CD4-positive, alpha-beta T cell (primary cell): ENCODE data around the gene MYO1E. TPM values are rescaled to one million over a fixed set of nuclear protein-coding genes. Genes with fewer than 3 reads are reported as not detected.

ENCODE experiments used
- ATAC-seq: fragments of 200-7000 bp; cut with Tn5 transposase; one replicate; pipeline ENCODE4 v1.10.0; 2022; ENCODE audit warnings: mild to moderate bottlenecking; ENCODE audit not compliant: poor library complexity
- CTCF ChIA-PET: fragments of 350-600 bp; sonication (Branson Sonifier 250); formaldehyde crosslinking; loops from one replicate; lab custom pipeline; 2021; ENCODE audit warnings: antibody characterized with exemption, inconsistent platforms; lab: Charles Lee
- POLR2A ChIA-PET: fragments of 350-600 bp; sonication (Branson Sonifier 250); formaldehyde crosslinking; loops from one replicate; lab custom pipeline; 2021; ENCODE audit warnings: antibody characterized with exemption, inconsistent platforms; lab: Charles Lee
- DNase-seq, 14 experiments: peaks; one replicate each; pipeline ENCODE4 v3.0.0-alpha.2; 2013 to 2020; ENCODE audit warnings: mixed read lengths in 2 of 14
- H3K27ac ChIP-seq, 2 donors: one replicate each; pipeline versions ENCODE4 v1.5.1 to v1.7.0; 2013; ENCODE audit warnings: low read length in 2 of 2, low read depth in 1 of 2, mild to moderate bottlenecking in 1 of 2
- H3K27me3 ChIP-seq, 2 experiments: 1 replicate in 1 of 2; 2 replicates in 1 of 2; pipeline versions ENCODE4 v1.6.1 to v1.7.0; 2013; ENCODE audit warnings: low read length in 2 of 2, control low read depth in 1 of 2, mild to moderate bottlenecking in 1 of 2, moderate library complexity in 1 of 2; ENCODE audit not compliant: insufficient read depth in 2 of 2, control insufficient read depth in 1 of 2
- H3K36me3 ChIP-seq: one replicate; pipeline ENCODE4 v1.6.1; 2013; ENCODE audit warnings: low read length, control low read depth; ENCODE audit not compliant: insufficient read depth
- H3K4me1 ChIP-seq: one replicate; pipeline ENCODE4 v1.6.1; 2013; ENCODE audit warnings: low read length, control low read depth; ENCODE audit not compliant: insufficient read depth
- H3K4me3 ChIP-seq: one replicate; pipeline ENCODE4 v1.5.1; 2013; ENCODE audit warnings: mild to moderate bottlenecking, low read length, moderate library complexity
- H3K9me3 ChIP-seq, 2 experiments: 1 replicate in 1 of 2; 2 replicates in 1 of 2; pipeline versions ENCODE4 v1.6.1 to v1.7.0; 2013; ENCODE audit warnings: low read length in 2 of 2, mild to moderate bottlenecking in 2 of 2, control low read depth in 1 of 2, moderate library complexity in 1 of 2; ENCODE audit not compliant: control insufficient read depth in 1 of 2, insufficient read depth in 1 of 2
- H3K27ac Mint-ChIP-seq: one replicate; pipeline ENCODE4 v1.8.0; 2020; ENCODE audit warnings: mixed read lengths
- H3K27me3 Mint-ChIP-seq: one replicate; pipeline ENCODE4 v1.8.0; 2021; ENCODE audit warnings: mixed read lengths
- H3K36me3 Mint-ChIP-seq: one replicate; pipeline ENCODE4 v1.8.0; 2021; ENCODE audit warnings: low read depth, mixed read lengths
- H3K4me1 Mint-ChIP-seq: one replicate; pipeline ENCODE4 v1.8.0; 2021; ENCODE audit warnings: low read depth, mixed read lengths
- H3K4me3 Mint-ChIP-seq: one replicate; pipeline ENCODE4 v1.8.0; 2020; ENCODE audit warnings: mild to moderate bottlenecking, mixed read lengths
- H3K9me3 Mint-ChIP-seq: one replicate; pipeline ENCODE4 v1.8.0; 2020; ENCODE audit warnings: mixed read lengths
- CTCF ChIP-seq: fragments of 200-600 bp; IDR thresholded peaks from one replicate; pipeline ENCODE4 v1.8.0; 2022; ENCODE audit warnings: antibody characterized with exemption, mild to moderate bottlenecking
- intact Hi-C, 2 experiments: fragments of 100-400 bp; cut with DNase I in 1 of 2; cut with micrococcal nuclease in 1 of 2; formaldehyde crosslinking; loops; one replicate each; pipeline versions ENCODE4 v1.15.1 to v1.9.0; 2023 to 2025; cut with DNase I, micrococcal nuclease
- total RNA-seq, 174 experiments: library from RNA in 2 of 174; stranded (reverse) in 2 of 174; gene quantifications; one replicate each; pipeline ENCODE4 v1.2.3 and lab custom pipeline; 2021 to 2026

MYO1E gene
- total RNA-seq, 2 experiments from 2014 or later: 0.59 to 0.63 TPM

GRCh38 chr15:59292442-59293151 lies 80.1 kb downstream of the MYO1E start:
- CTCF ChIA-PET: no interaction called here
- ATAC-seq (no peak), DNase-seq (no peak)
- Histone ChIP-seq H3K4me3 (no peak overlapping the region), H3K27ac (no peak overlapping the region), H3K4me1 (no peaks in the 10 kb centered on the region), H3K9me3 (no peaks in the 10 kb centered on the region), H3K36me3 (no peaks in the 10 kb centered on the region), H3K27me3 (no peaks in the 10 kb centered on the region)
- TF ChIP-seq CTCF: no peak
- Mint-ChIP-seq H3K4me3 (no peak overlapping the region), H3K27me3 (no peaks in the 10 kb centered on the region), H3K27ac (no peak overlapping the region), H3K9me3 (no peaks in the 10 kb centered on the region), H3K36me3 (no peaks in the 10 kb centered on the region), H3K4me1 (no peaks in the 10 kb centered on the region)
- POLR2A ChIA-PET: no interaction called here
- intact Hi-C loops: no loop called here

- CTCF ChIA-PET: no interaction called here
Measured at GRCh38 chr15:59291213-59291549, 81.5 kb downstream of the MYO1E start.

GRCh38 chr15:59290295-59291212 lies 82.1 kb downstream of the MYO1E start:
- Histone ChIP-seq H3K27me3 (no peaks in the 10 kb centered on the region), H3K27ac (no peak overlapping the region), H3K4me1 (no peaks in the 10 kb centered on the region), H3K36me3 (no peaks in the 10 kb centered on the region), H3K9me3 (no peaks in the 10 kb centered on the region), H3K4me3 (no peak overlapping the region)
- no peak for TF ChIP-seq CTCF
- H3K27me3 Mint-ChIP-seq: no peaks in the 10 kb centered on the region
- no peak for ATAC-seq
- no peak overlapping the region for H3K4me3 Mint-ChIP-seq
- DNase-seq: no peak
- ChIA-PET POLR2A (no interaction called here), CTCF (no interaction called here)
- no peaks in the 10 kb centered on the region for H3K9me3 Mint-ChIP-seq
- no peaks in the 10 kb centered on the region for H3K36me3 Mint-ChIP-seq
- H3K4me1 Mint-ChIP-seq: no peaks in the 10 kb centered on the region
- H3K27ac Mint-ChIP-seq: no peak overlapping the region
- intact Hi-C loops: no loop called here

More at GRCh38 chr15:59291213-59291549, 81.5 kb downstream of the MYO1E start:
- no peaks in the 10 kb centered on the region for H3K36me3 ChIP-seq
- H3K9me3 ChIP-seq: no peaks in the 10 kb centered on the region
- Mint-ChIP-seq H3K36me3 (no peaks in the 10 kb centered on the region), H3K4me3 (no peak overlapping the region), H3K4me1 (no peaks in the 10 kb centered on the region), H3K27ac (no peak overlapping the region), H3K27me3 (no peaks in the 10 kb centered on the region), H3K9me3 (no peaks in the 10 kb centered on the region)
- intact Hi-C loops: no loop called here
- H3K27ac ChIP-seq: no peak overlapping the region
- POLR2A ChIA-PET: no interaction called here
- no peaks in the 10 kb centered on the region for H3K27me3 ChIP-seq
- TF ChIP-seq CTCF: no peak
- DNase-seq (no peak), ATAC-seq (no peak)
- no peaks in the 10 kb centered on the region for H3K4me1 ChIP-seq
- H3K4me3 ChIP-seq: no peak overlapping the region
